ENCODE results near the gene GPR180.

GRCh38 chr13:94607939-94608338 lies 6.3 kb downstream of the GPR180 start:
- no peak for TF ChIP-seq CTCF (IDR thresholded peaks at IDR 0.05)
- no peak for TF ChIP-seq POLR2A (IDR thresholded peaks at IDR 0.05)

Data from uterus (tissue), 2 donors.